Measurements from ENCODE around the gene ATG13.

DNA sequence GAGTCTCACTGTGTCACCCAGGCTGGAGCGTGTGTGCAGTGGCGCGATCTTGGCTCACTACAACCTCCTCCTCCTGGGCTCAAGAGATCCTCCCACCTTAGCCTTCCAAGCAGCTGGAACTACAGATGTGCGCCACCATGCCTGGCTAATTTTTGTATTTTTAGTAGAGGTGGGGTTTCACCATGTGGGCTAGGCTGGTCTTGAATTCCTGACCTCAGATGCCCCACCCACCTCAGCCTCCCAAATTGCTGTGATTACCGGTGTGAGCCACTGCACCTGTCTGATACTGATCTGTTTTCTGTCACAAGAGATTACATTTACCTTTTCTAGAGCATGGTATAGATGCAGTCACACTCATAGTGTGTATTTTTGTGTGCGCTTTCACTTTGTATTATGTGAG, 11.6 kb downstream of the ATG13 start:
- TF ChIP-seq, protein P1, sequence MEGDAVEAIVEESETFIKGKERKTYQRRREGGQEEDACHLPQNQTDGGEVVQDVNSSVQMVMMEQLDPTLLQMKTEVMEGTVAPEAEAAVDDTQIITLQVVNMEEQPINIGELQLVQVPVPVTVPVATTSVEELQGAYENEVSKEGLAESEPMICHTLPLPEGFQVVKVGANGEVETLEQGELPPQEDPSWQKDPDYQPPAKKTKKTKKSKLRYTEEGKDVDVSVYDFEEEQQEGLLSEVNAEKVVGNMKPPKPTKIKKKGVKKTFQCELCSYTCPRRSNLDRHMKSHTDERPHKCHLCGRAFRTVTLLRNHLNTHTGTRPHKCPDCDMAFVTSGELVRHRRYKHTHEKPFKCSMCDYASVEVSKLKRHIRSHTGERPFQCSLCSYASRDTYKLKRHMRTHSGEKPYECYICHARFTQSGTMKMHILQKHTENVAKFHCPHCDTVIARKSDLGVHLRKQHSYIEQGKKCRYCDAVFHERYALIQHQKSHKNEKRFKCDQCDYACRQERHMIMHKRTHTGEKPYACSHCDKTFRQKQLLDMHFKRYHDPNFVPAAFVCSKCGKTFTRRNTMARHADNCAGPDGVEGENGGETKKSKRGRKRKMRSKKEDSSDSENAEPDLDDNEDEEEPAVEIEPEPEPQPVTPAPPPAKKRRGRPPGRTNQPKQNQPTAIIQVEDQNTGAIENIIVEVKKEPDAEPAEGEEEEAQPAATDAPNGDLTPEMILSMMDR (IDR thresholded peaks at IDR 0.05; ENCODE audit: insufficient read depth, low read length) = no peak
- TF ChIP-seq GABPA (IDR thresholded peaks at IDR 0.05; ENCODE audit: low read depth) = no peak
- no peak for TF ChIP-seq SPI1 (IDR thresholded peaks at IDR 0.05; ENCODE audit: borderline replicate concordance, low read depth)
- no peak for TF ChIP-seq POLR2AphosphoS5 (IDR thresholded peaks at IDR 0.05; ENCODE audit: low read depth)
- TF ChIP-seq, protein P2, sequence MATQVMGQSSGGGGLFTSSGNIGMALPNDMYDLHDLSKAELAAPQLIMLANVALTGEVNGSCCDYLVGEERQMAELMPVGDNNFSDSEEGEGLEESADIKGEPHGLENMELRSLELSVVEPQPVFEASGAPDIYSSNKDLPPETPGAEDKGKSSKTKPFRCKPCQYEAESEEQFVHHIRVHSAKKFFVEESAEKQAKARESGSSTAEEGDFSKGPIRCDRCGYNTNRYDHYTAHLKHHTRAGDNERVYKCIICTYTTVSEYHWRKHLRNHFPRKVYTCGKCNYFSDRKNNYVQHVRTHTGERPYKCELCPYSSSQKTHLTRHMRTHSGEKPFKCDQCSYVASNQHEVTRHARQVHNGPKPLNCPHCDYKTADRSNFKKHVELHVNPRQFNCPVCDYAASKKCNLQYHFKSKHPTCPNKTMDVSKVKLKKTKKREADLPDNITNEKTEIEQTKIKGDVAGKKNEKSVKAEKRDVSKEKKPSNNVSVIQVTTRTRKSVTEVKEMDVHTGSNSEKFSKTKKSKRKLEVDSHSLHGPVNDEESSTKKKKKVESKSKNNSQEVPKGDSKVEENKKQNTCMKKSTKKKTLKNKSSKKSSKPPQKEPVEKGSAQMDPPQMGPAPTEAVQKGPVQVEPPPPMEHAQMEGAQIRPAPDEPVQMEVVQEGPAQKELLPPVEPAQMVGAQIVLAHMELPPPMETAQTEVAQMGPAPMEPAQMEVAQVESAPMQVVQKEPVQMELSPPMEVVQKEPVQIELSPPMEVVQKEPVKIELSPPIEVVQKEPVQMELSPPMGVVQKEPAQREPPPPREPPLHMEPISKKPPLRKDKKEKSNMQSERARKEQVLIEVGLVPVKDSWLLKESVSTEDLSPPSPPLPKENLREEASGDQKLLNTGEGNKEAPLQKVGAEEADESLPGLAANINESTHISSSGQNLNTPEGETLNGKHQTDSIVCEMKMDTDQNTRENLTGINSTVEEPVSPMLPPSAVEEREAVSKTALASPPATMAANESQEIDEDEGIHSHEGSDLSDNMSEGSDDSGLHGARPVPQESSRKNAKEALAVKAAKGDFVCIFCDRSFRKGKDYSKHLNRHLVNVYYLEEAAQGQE (IDR thresholded peaks at IDR 0.05; ENCODE audit: insufficient replicate concordance, low read depth) = no peak
